Measurements from ENCODE around the gene RHBDD3.

DNA sequence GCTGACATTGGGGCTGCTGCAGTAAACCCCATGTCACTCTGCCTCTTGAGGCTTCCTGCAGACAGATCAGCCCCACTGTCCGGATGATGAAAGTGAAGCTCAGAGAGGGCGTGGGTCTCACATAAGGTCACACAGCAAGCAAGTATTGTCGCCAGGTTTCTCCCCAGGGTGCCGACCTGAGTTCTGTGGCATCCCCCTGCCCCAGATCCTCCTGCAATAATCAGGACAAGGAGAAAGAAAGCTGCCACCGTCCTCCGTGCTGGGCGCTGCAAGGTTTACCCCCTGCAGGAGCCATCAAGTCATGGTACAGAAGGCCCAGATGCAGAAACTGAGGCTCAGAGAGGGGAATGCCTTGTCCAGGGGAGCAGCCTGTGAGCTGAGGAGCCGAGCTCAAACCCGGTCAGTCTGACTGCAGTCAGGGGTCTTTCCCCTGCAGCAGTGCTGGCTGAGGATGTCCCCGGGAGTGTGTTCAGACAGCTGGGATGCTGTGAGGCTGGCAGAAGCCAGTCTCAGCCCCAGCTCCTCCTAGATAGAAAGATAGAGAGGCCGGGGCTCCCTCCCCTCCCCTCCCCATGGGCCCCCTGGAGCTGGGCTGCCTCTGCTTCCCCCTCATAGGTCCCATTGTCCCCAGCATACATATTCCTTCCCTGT lies 48.9 kb downstream of the RHBDD3 start:
- TF ChIP-seq, protein P1, sequence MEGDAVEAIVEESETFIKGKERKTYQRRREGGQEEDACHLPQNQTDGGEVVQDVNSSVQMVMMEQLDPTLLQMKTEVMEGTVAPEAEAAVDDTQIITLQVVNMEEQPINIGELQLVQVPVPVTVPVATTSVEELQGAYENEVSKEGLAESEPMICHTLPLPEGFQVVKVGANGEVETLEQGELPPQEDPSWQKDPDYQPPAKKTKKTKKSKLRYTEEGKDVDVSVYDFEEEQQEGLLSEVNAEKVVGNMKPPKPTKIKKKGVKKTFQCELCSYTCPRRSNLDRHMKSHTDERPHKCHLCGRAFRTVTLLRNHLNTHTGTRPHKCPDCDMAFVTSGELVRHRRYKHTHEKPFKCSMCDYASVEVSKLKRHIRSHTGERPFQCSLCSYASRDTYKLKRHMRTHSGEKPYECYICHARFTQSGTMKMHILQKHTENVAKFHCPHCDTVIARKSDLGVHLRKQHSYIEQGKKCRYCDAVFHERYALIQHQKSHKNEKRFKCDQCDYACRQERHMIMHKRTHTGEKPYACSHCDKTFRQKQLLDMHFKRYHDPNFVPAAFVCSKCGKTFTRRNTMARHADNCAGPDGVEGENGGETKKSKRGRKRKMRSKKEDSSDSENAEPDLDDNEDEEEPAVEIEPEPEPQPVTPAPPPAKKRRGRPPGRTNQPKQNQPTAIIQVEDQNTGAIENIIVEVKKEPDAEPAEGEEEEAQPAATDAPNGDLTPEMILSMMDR (IDR thresholded peaks at IDR 0.05 in 2 of 3, conservative IDR thresholded peaks at IDR 0.05 in 1 of 3; ENCODE audit: insufficient read depth in 2 of 3, low read depth in 1 of 3, low read length in 3 of 3): no peak
- TF ChIP-seq GATA2 (CRISPR knock-in tag; IDR thresholded peaks at IDR 0.05): no peak
- no peak for TF ChIP-seq ZNF184 (CRISPR knock-in tag; IDR thresholded peaks at IDR 0.05)
- TF ChIP-seq NUFIP1 (IDR thresholded peaks at IDR 0.05; ENCODE audit: partially characterized antibody): no peak
- no peak for TF ChIP-seq NFIX (CRISPR knock-in tag; IDR thresholded peaks at IDR 0.05; ENCODE audit: low read depth)
- TF ChIP-seq, protein P2, sequence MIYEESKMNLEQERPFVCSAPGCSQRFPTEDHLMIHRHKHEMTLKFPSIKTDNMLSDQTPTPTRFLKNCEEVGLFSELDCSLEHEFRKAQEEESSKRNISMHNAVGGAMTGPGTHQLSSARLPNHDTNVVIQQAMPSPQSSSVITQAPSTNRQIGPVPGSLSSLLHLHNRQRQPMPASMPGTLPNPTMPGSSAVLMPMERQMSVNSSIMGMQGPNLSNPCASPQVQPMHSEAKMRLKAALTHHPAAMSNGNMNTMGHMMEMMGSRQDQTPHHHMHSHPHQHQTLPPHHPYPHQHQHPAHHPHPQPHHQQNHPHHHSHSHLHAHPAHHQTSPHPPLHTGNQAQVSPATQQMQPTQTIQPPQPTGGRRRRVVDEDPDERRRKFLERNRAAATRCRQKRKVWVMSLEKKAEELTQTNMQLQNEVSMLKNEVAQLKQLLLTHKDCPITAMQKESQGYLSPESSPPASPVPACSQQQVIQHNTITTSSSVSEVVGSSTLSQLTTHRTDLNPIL (CRISPR knock-in tag; IDR thresholded peaks at IDR 0.05): no peak
- TF ChIP-seq RCOR1 (IDR thresholded peaks at IDR 0.05; ENCODE audit: borderline replicate concordance in 1 of 2, low read depth in 2 of 2, low read length in 2 of 2): no peak
- no peak for TF ChIP-seq CEBPB (tag; IDR thresholded peaks at IDR 0.05)

Measured in K562 (cell line).